Hair follicular keratinocyte (primary cell): ENCODE results near the gene RAMP1. TPM values are rescaled to one million over a fixed set of nuclear protein-coding genes. Genes with fewer than 3 reads are reported as not detected.

Experiments
- total RNA-seq: library from RNA; depleted of rRNA; stranded (reverse); fragments of >200 nt; gene quantifications from 2 replicates; pipeline ENCODE4 v1.2.3, GENCODE V29; 2015

The RAMP1 gene
- total RNA-seq, result 7.5 and 8.2 TPM in 2 replicates

DNA sequence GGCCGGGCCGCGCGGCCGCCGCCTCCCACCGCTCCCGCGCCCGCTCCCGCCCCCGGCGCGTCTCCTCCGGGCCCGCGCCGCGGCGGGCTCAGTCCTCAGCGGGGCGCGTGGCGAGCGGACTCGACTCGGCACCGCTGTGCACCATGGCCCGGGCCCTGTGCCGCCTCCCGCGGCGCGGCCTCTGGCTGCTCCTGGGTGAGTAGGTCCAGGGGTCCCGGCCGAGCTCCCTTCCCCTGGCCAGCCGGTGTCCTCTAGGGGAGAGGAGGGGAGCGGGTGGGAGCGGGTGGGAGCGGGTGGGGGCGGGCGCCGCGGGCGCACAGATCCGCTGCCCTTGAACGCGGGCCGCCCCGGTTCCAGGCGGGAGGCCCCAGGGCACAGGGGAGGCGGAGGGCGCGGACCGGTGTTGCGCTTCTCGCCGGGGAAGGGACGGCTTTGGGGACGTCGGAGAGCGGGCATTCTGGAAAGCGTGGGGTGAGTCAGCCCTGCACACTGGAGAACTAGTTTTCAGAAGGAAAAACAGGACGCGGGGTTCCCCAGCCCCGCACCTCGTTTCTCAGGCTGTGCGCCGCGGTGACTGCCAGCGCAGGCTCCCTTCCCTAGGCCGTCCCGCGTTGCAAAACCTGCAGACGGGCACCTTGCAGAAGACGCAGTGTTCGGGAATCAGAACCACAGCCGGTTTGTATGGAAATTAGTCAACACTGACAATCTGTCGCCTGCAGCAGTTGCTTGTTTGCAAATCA lies at the start of gene RAMP1:
Gene RAMP1, plus strand, starts transcription at position 91 of the 740 bp plus-strand sequence. Its CDS starts 53 bp downstream, at position 144.

Other genes with a start within 250 kb of the RAMP1 start
- 59.2 and 72.9 TPM in 2 replicates for gene LRRFIP1, start 232.0 kb upstream of the RAMP1 start, total RNA-seq
- 0.42 TPM in 1 of 2 replicates, not detected in the other for gene RBM44, start 60.8 kb upstream of the RAMP1 start, total RNA-seq
- gene UBE2F, start 107.4 kb downstream of the RAMP1 start, total RNA-seq, result 108 and 145 TPM in 2 replicates
- gene SCLY, start 201.4 kb downstream of the RAMP1 start, total RNA-seq, result 15.6 and 25.8 TPM in 2 replicates
- gene ESPNL, start 240.7 kb downstream of the RAMP1 start, total RNA-seq, result 0.30 and 0.55 TPM in 2 replicates